Right lobe of liver (tissue), 6 donors: ENCODE results near the gene MPZ. TPM values are rescaled to one million over a fixed set of nuclear protein-coding genes. Genes with fewer than 3 reads are reported as not detected.

Experiments
- ATAC-seq, 4 donors: fragments of 200-7000 bp; cut with Tn5 transposase; one replicate each; pipeline ENCODE4 v1.9.1; 2020; ENCODE audit warnings: mild to moderate bottlenecking in 4 of 4, moderate library complexity in 4 of 4
- DNase-seq, 3 donors: peaks; one replicate each; pipeline ENCODE4 v3.0.0-alpha.2; 2020
- H3K27ac ChIP-seq, 3 donors: fragments of 200-600 bp; one replicate each; pipeline ENCODE4 v1.8.0; 2022
- H3K27me3 ChIP-seq, 2 donors: fragments of 200-600 bp; one replicate each; pipeline ENCODE4 v1.8.0; 2022
- H3K36me3 ChIP-seq, 4 donors: fragments of 200-600 bp; sonication (generic) in 1 of 4; one replicate each; pipeline versions ENCODE4 v1.5.1 to v1.8.0; 2017 to 2022; ENCODE audit warnings: control low read depth in 1 of 4
- H3K4me1 ChIP-seq, 4 donors: fragments of 200-600 bp; sonication (generic) in 1 of 4; one replicate each; pipeline versions ENCODE4 v1.5.1 to v1.8.0; 2017 to 2022; ENCODE audit warnings: control low read depth in 1 of 4
- H3K4me3 ChIP-seq, 3 donors: fragments of 200-600 bp; one replicate each; pipeline ENCODE4 v1.8.0; 2022
- H3K9me3 ChIP-seq, 4 donors: fragments of 200-600 bp; sonication (generic) in 1 of 4; one replicate each; pipeline versions ENCODE4 v1.5.1 to v1.8.0; 2017 to 2022; ENCODE audit warnings: control low read depth in 1 of 4
- CTCF ChIP-seq, 4 donors: fragments of 200-600 bp in 3 of 4; fragments of 450-650 bp in 1 of 4; IDR thresholded peaks; one replicate each; pipeline versions ENCODE4 v1.5.1 to v1.8.0; 2016 to 2022; ENCODE audit warnings: antibody characterized with exemption in 4 of 4, mild to moderate bottlenecking in 2 of 4
- POLR2A ChIP-seq: fragments of 450-650 bp; IDR thresholded peaks from one replicate; pipeline ENCODE4 v1.6.1; 2017; ENCODE audit warnings: antibody characterized with exemption, mild to moderate bottlenecking
- WGBS: methylation state at CpG from one replicate; pipeline ENCODE4 v1.1.6; 2018; ENCODE audit warnings: low coverage, low lambda C conversion rate; ENCODE audit not compliant: insufficient coverage; ENCODE audit errors: missing lambda C conversion rate; 5-methylcytosine and 5-hydroxymethylcytosine counted together
- intact Hi-C, 2 donors: fragments of 100-400 bp; cut with DNase I; formaldehyde crosslinking; loops; one replicate each; pipeline versions ENCODE4 v1.11.2 to v1.14.1; 2022
- long read RNA-seq: library from polyadenylated mRNA; unstranded; transcript quantifications from one replicate; pipeline ENCODE4 v2.0.0, GENCODE V29; 2019
- total RNA-seq, 6 experiments: library from RNA; depleted of rRNA in 2 of 6; stranded (reverse); fragments of >200 nt in 2 of 6; fragmentation: NEBNext Ultra II Directional in 3 of 6; extraction: Animal tissue kit (Norgen Biotek cat#: 25700) in 3 of 6; gene quantifications; one replicate each; pipeline versions ENCODE4 v1.1.0 to v1.2.4, GENCODE V29; 2016 to 2023
- donor health status: DM: no; HTN: yes; CAD: no.
- donor health status: DM: no; HTN: no; CAD: no.
- donor health status: DM: no; HTN: no; CAD: no.
- donor health status: DM: no; HTN: yes; CAD: no.
- donor health status: DM: no; HTN: yes; CAD: no.

Gene MPZ
- total RNA-seq, result 10 to 100 TPM in 1 of 6 experiments, 1 to 10 TPM in 5; 2.1 to 14.3 (median 6.5) TPM
- long read RNA-seq, result 0 reads

- Histone ChIP-seq H3K4me3 (no peak within 1 kb of the TSS), H3K27ac (no peak within 1 kb of the TSS), H3K9me3 (no peaks in the 10 kb centered on the region), H3K36me3 (no peaks in the 10 kb centered on the region), H3K27me3 (no peaks in the 10 kb centered on the region), H3K4me1 (peaks cover 0 to 19% (median under 1%) of the 10 kb centered on the region in 4 donors)
- ATAC-seq (no peak), DNase-seq (no peak)
- TF ChIP-seq POLR2A (no peak), CTCF (IDR thresholded peaks at IDR 0.05) (no peak)
- WGBS, result 39% methylated on average over 2 of the region's 2 CpGs
- intact Hi-C loops, result no loop called here
Observed at GRCh38 chr1:161309868-161310267, at the start of gene MPZ. MPZ (minus strand) TSS chr1:161309968; CDS start chr1:161309905, 63 bp downstream.

GRCh38 chr1:161359291-161359690, 49.5 kb upstream of the MPZ start:
- H3K4me3 ChIP-seq, result no peak overlapping the region
- peaks cover 0 to 21% (median 0%) of the 10 kb centered on the region in 4 donors for H3K36me3 ChIP-seq
- H3K27ac ChIP-seq, result no peak overlapping the region
- DNase-seq (no peak), ATAC-seq (peak; percentile 48 to 74 (median 66))
- no peak for TF ChIP-seq POLR2A
- no peak for TF ChIP-seq CTCF (IDR thresholded peaks at IDR 0.05)
- intact Hi-C loops, result no loop called here
- no peaks in the 10 kb centered on the region for H3K27me3 ChIP-seq
- H3K9me3 ChIP-seq, result no peaks in the 10 kb centered on the region
- no peaks in the 10 kb centered on the region for H3K4me1 ChIP-seq

DNA sequence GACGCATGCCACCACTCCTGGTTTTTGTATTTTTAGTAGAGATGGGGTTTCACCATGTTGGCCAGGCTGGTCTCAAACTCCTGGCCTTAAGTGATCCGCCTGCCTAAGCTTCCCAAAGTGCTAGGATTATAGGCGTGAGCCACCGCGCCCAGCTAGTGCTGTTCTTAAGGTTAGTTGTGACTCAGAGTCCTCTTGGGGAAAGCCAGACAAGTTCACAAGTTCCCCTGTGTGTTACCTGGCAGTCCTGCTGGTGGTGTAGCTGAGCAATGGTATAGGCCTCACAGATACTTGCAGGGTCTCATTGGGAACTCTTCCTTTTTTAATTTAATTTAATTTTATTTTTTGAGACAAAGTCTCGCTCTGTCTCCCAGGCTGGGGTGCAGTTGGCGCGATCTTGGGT, 47.3 kb upstream of the MPZ start:
- Histone ChIP-seq H3K27ac (no peak overlapping the region), H3K27me3 (no peaks in the 10 kb centered on the region), H3K9me3 (no peaks in the 10 kb centered on the region), H3K4me1 (no peaks in the 10 kb centered on the region), H3K4me3 (no peak overlapping the region), H3K36me3 (peaks cover 0 to 12% (median 0%) of the 10 kb centered on the region in 4 donors)
- no peak for TF ChIP-seq CTCF (IDR thresholded peaks at IDR 0.05)
- no peak for TF ChIP-seq POLR2A
- WGBS, result 93% methylated on average over 4 of the region's 8 CpGs
- ATAC-seq (no peak), DNase-seq (no peak)
- intact Hi-C loops, result no loop called here

DNA sequence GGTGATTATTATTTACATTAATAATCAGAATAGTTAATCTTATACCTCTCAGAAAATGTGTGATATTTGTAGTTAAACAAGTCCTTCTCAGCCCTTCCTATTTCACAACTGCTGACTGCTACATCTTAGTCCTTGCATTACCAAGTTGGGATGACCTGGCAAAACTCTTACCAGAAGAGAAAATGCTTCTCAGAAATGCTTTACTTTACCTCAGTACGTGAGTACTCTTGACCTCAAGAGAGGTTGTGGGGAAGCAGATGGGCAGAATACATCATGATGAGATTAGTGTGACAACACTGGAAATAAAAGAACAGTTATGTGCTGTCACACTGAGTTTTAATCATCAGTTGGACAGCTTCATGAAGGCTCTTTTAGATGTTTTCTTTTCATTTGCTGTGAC, 41.7 kb upstream of the MPZ start:
- peak in 3 of 4 donors; percentile 24 to 40 (median 39) for ATAC-seq
- no peak overlapping the region for H3K27ac ChIP-seq
- no peaks in the 10 kb centered on the region for H3K9me3 ChIP-seq
- no peaks in the 10 kb centered on the region for H3K27me3 ChIP-seq
- TF ChIP-seq POLR2A (no peak), CTCF (IDR thresholded peaks at IDR 0.05) (no peak)
- H3K36me3 ChIP-seq, result peaks cover 0 to 5% (median 2%) of the 10 kb centered on the region in 4 donors
- intact Hi-C loops, result no loop called here
- H3K4me1 ChIP-seq, result peaks cover 0 to 5% (median 0%) of the 10 kb centered on the region in 4 donors
- WGBS, result 23% methylated on average over 1 of the region's 1 CpG
- no peak for DNase-seq
- no peak overlapping the region for H3K4me3 ChIP-seq

DNA sequence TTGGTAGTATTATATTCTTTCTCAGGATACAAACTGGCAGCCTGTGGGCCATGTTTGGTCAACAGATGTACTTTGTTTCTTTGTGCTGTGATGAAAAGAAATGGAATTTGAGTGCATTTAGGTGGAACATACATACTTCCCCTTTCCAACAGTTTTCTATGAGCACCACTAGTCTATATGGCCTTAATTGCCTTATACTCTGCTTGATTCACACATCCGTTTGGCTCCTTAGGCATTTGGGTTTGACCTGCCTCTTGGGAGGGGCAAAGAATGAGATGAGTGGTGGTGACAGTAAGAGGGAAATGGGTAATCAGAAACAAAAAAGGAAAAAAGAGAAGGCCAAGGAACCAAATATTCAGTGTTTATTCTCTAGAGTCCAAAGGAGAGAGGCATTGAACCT, 40.9 kb upstream of the MPZ start:
- H3K9me3 ChIP-seq, result no peaks in the 10 kb centered on the region
- peaks cover 0 to 5% (median 0%) of the 10 kb centered on the region in 4 donors for H3K4me1 ChIP-seq
- H3K4me3 ChIP-seq, result no peak overlapping the region
- H3K27ac ChIP-seq, result no peak overlapping the region
- H3K27me3 ChIP-seq, result no peaks in the 10 kb centered on the region
- WGBS, result 77% methylated on average over 1 of the region's 1 CpG
- DNase-seq (no peak), ATAC-seq (peak in 1 of 4 donors; percentile 16)
- TF ChIP-seq CTCF (IDR thresholded peaks at IDR 0.05), result no peak
- no peak for TF ChIP-seq POLR2A
- peaks cover 0 to 4% (median 2%) of the 10 kb centered on the region in 4 donors for H3K36me3 ChIP-seq
- intact Hi-C loops, result no loop called here
